Measurements from ENCODE around the gene DNAH3. TPM values are rescaled to one million over a fixed set of nuclear protein-coding genes. Genes with fewer than 3 reads are reported as not detected.

Gene DNAH3
- total RNA-seq, 1 experiment from 2014 or later = 0.15 TPM

GRCh38 chr16:20887207-20887606 is 263.4 kb downstream of the DNAH3 start:
- no peaks in the 10 kb centered on the region for H3K9me3 ChIP-seq (ENCODE audit: control insufficient read depth in 1 of 2, insufficient read depth in 1 of 2, low read depth in 1 of 2, low read length in 2 of 2)
- H3K36me3 ChIP-seq (ENCODE audit: control insufficient read depth in 1 of 2, insufficient read depth in 2 of 2, low read length in 2 of 2) = no peaks in the 10 kb centered on the region
- TF ChIP-seq POLR2A (IDR thresholded peaks at IDR 0.05; ENCODE audit: borderline replicate concordance, extremely low read depth, insufficient read depth, insufficient read length) (no peak), SP1 (IDR thresholded peaks at IDR 0.05; ENCODE audit: low read depth) (no peak), MAX (IDR thresholded peaks at IDR 0.05) (no peak), CBX3 (IDR thresholded peaks at IDR 0.05; ENCODE audit: low read depth) (no peak), TCF7L2 (IDR thresholded peaks at IDR 0.05; ENCODE audit: borderline replicate concordance, extremely low read depth, insufficient read depth, insufficient read length) (no peak), ZNF274 (IDR thresholded peaks at IDR 0.05; ENCODE audit: low read depth, low read length) (no peak), EZH2phosphoT487 (IDR thresholded peaks at IDR 0.05; ENCODE audit: borderline replicate concordance) (no peak), CTCF (IDR thresholded peaks at IDR 0.05 in 2 of 3, conservative IDR thresholded peaks at IDR 0.05 in 1 of 3; ENCODE audit: borderline replicate concordance in 1 of 3, insufficient read depth in 1 of 3, low read depth in 2 of 3, low read length in 2 of 3) (no peak), SIN3A (IDR thresholded peaks at IDR 0.05; ENCODE audit: low read depth) (no peak), JUND (IDR thresholded peaks at IDR 0.05) (no peak), FOSL1 (IDR thresholded peaks at IDR 0.05; ENCODE audit: low read depth) (no peak), YY1 (IDR thresholded peaks at IDR 0.05; ENCODE audit: extremely low read depth, insufficient replicate concordance, low read depth, low read length) (no peak), ZFX (IDR thresholded peaks at IDR 0.05) (no peak), ZBTB33 (IDR thresholded peaks at IDR 0.05; ENCODE audit: extremely low read depth, insufficient replicate concordance, low read length) (no peak), EGR1 (IDR thresholded peaks at IDR 0.05; ENCODE audit: low read depth) (no peak), REST (IDR thresholded peaks at IDR 0.05; ENCODE audit: low read depth) (no peak), RAD21 (IDR thresholded peaks at IDR 0.05; ENCODE audit: low read depth) (no peak)
- intact Hi-C loops (cut with micrococcal nuclease) = no loop called here
- no peak for DNase-seq (ENCODE audit: low read depth, low spot score)
- ChIA-PET POLR2A (no interaction called here), RAD21 (ENCODE audit: low non-redundant PET in 1 of 2, low total read pairs in 2 of 2, uncharacterized antibody in 2 of 2, unreplicated experiment in 2 of 2) (no interaction called here), CTCF (no interaction called here)
- H3K9me2 ChIP-seq (ENCODE audit: insufficient read depth) = no peaks in the 10 kb centered on the region
- peaks cover 3 to 9% of the 10 kb centered on the region in 2 experiments; a peak in 3 of 4 replicates for H3K4me1 ChIP-seq (ENCODE audit: control insufficient read depth in 1 of 2, insufficient read depth in 2 of 2, low read length in 2 of 2)
- H3K79me2 ChIP-seq (ENCODE audit: insufficient read depth, low read length) = peaks cover 73% of the 10 kb centered on the region
- H4K20me1 ChIP-seq (ENCODE audit: insufficient read depth) = no peaks in the 10 kb centered on the region
- no peak overlapping the region for H3K27ac ChIP-seq (ENCODE audit: low read depth, low read length)
- ATAC-seq = no peak
- no peak overlapping the region for H3K4me2 ChIP-seq (ENCODE audit: low read length)
- H3K9ac ChIP-seq (ENCODE audit: low read length) = no peak overlapping the region
- H2AFZ ChIP-seq (ENCODE audit: low read depth, low read length, poor library complexity, severe bottlenecking) = no peak overlapping the region
- no TSS peak for BruUV-seq (replicated peaks)
- no peaks in the 10 kb centered on the region for H3K27me3 ChIP-seq (ENCODE audit: insufficient read depth, low read length)
- H3K4me3 ChIP-seq (replicated peaks in 1 of 2; ENCODE audit: low read depth in 1 of 2, low read length in 2 of 2) = no peak overlapping the region
